ENCODE results near the gene RABGAP1L. TPM values are rescaled to one million over a fixed set of nuclear protein-coding genes. Genes with fewer than 3 reads are reported as not detected.

RABGAP1L gene
- total RNA-seq, 1 donor from 2014 or later, result 83.9 TPM

- peaks cover 24% of the 10 kb centered on the region for H3K9me3 ChIP-seq
- no peaks in the 10 kb centered on the region for H3K27me3 ChIP-seq (ENCODE audit: low read depth)
- intact Hi-C loops (cut with DNase I), result no loop called here
- no peak for ATAC-seq
- no peaks in the 10 kb centered on the region for H3K36me3 ChIP-seq
- no peak for DNase-seq
- no peak overlapping the region for H3K27ac ChIP-seq
- H3K4me3 ChIP-seq, result no peak overlapping the region
- TF ChIP-seq CTCF (IDR thresholded peaks at IDR 0.05), result no peak
- H3K4me1 ChIP-seq, result no peaks in the 10 kb centered on the region
These were observed 512.5 kb downstream of the RABGAP1L start for GRCh38 chr1:174671826-174672225.

- no peak overlapping the region for H3K27ac ChIP-seq
- H3K4me1 ChIP-seq, result no peaks in the 10 kb centered on the region
- ATAC-seq, result no peak
- no peak for DNase-seq
- no peaks in the 10 kb centered on the region for H3K9me3 ChIP-seq
- no peaks in the 10 kb centered on the region for H3K36me3 ChIP-seq
- no peak for TF ChIP-seq CTCF (IDR thresholded peaks at IDR 0.05)
- H3K27me3 ChIP-seq (ENCODE audit: low read depth), result no peaks in the 10 kb centered on the region
- H3K4me3 ChIP-seq, result no peak overlapping the region
- intact Hi-C loops (cut with DNase I), result no loop called here
These were observed 517.5 kb downstream of the RABGAP1L start for GRCh38 chr1:174676856-174677255.

- H3K4me1 ChIP-seq, result no peaks in the 10 kb centered on the region
- no peak overlapping the region for H3K4me3 ChIP-seq
- no peaks in the 10 kb centered on the region for H3K36me3 ChIP-seq
- TF ChIP-seq CTCF (IDR thresholded peaks at IDR 0.05), result no peak
- DNase-seq (no peak), ATAC-seq (no peak)
- H3K27me3 ChIP-seq (ENCODE audit: low read depth), result no peaks in the 10 kb centered on the region
- intact Hi-C loops (cut with DNase I), result no loop called here
- H3K27ac ChIP-seq, result no peak overlapping the region
- no peaks in the 10 kb centered on the region for H3K9me3 ChIP-seq
These were observed 519.3 kb downstream of the RABGAP1L start for GRCh38 chr1:174678657-174679056.

- intact Hi-C loops (cut with DNase I), result no loop called here
- Histone ChIP-seq H3K36me3 (no peaks in the 10 kb centered on the region), H3K4me1 (no peaks in the 10 kb centered on the region), H3K9me3 (no peaks in the 10 kb centered on the region), H3K4me3 (no peak overlapping the region), H3K27me3 (ENCODE audit: low read depth) (no peaks in the 10 kb centered on the region), H3K27ac (no peak overlapping the region)
- TF ChIP-seq CTCF (IDR thresholded peaks at IDR 0.05), result no peak
- DNase-seq (no peak), ATAC-seq (no peak)
These were observed 520.8 kb downstream of the RABGAP1L start for GRCh38 chr1:174680101-174680500.

- Histone ChIP-seq H3K4me3 (no peak overlapping the region), H3K27me3 (ENCODE audit: low read depth) (no peaks in the 10 kb centered on the region), H3K9me3 (no peaks in the 10 kb centered on the region), H3K4me1 (no peaks in the 10 kb centered on the region), H3K27ac (no peak overlapping the region), H3K36me3 (no peaks in the 10 kb centered on the region)
- TF ChIP-seq CTCF (IDR thresholded peaks at IDR 0.05), result no peak
- ATAC-seq, result no peak
- intact Hi-C loops (cut with DNase I), result no loop called here
- no peak for DNase-seq
These were observed 523.2 kb downstream of the RABGAP1L start for GRCh38 chr1:174682419-174683008.
